Activated naive CD4-positive, alpha-beta T cell treated with anti-CD3 and anti-CD28 coated beads for 36 hours (primary cell): ENCODE measurements around the gene VASN. TPM values are rescaled to one million over a fixed set of nuclear protein-coding genes. Genes with fewer than 3 reads are reported as not detected.
A peak's percentile ranks its signal among the peaks of the same experiment; 100 is the strongest.

Experiments used
- CTCF ChIA-PET: fragments of 350-600 bp; sonication (Branson Sonifier 250); formaldehyde crosslinking; loops from one replicate; lab custom pipeline; 2021; ENCODE audit warnings: antibody characterized with exemption; lab: Charles Lee
- DNase-seq: peaks from one replicate; pipeline ENCODE4 v3.0.0-alpha.2; 2020
- H3K27ac Mint-ChIP-seq: one replicate; pipeline ENCODE4 v1.8.0; 2021; ENCODE audit warnings: mild to moderate bottlenecking, mixed read lengths
- H3K27me3 Mint-ChIP-seq: one replicate; pipeline ENCODE4 v1.8.0; 2021; ENCODE audit warnings: low read depth, mixed read lengths
- H3K36me3 Mint-ChIP-seq: one replicate; pipeline ENCODE4 v1.8.0; 2021; ENCODE audit warnings: low read depth, mixed read lengths
- H3K4me1 Mint-ChIP-seq: one replicate; pipeline ENCODE4 v1.8.0; 2021; ENCODE audit warnings: low read depth, mixed read lengths
- H3K4me3 Mint-ChIP-seq: one replicate; pipeline ENCODE4 v1.8.0; 2021; ENCODE audit warnings: mild to moderate bottlenecking, moderate library complexity, mixed read lengths
- H3K9me3 Mint-ChIP-seq: one replicate; pipeline ENCODE4 v1.8.0; 2021; ENCODE audit warnings: mixed read lengths
- intact Hi-C: fragments of 100-400 bp; cut with micrococcal nuclease; formaldehyde crosslinking; loops from one replicate; pipeline ENCODE4 v1.15.1; 2023
- total RNA-seq, 2 experiments: library from RNA; stranded (reverse); gene quantifications; one replicate each; pipeline ENCODE4 v1.2.3, GENCODE V29; 2021

The VASN gene
- total RNA-seq = not detected

DNA sequence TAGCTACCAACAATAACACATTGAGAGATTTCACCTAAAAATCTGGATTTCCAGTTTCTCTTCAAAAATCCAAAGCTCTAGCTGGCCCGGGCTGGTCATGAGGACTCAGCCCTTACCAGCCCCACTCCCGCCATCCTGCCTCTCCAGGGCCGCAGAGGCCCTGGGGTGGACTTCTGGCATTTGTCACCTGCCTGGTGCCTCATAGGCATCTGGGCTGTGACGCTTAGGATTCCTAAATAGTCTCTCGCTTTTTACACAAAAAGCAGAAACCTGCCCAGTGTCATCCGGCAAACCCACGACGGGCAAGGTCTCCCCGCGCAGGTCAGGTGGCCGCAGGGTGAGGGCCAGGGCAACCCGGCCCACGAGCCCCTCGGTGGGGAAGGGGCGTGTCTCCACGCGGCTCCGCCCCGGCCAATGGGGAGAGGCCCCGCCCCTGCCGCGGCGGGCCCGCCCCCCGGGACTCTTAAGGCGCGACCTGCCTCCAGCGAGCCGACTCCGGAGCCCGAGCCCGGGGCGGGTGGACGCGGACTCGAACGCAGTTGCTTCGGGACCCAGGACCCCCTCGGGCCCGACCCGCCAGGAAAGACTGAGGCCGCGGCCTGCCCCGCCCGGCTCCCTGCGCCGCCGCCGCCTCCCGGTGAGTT lies at the start of gene VASN:
Gene VASN, plus strand, starts transcription at position 492 of the 644 bp plus-strand sequence. CDS start 9,030 bp downstream, outside the sequence.
- H3K9me3 Mint-ChIP-seq = no peaks in the 10 kb centered on the region
- DNase-seq = peak; percentile 58
- no peaks in the 10 kb centered on the region for H3K27me3 Mint-ChIP-seq
- no peak within 1 kb of the TSS for H3K27ac Mint-ChIP-seq
- intact Hi-C loops = loop anchor here (2.0 kb wide), 1 partner anchor 21 kb away; the partner anchor contains the start of gene PAM16
- CTCF ChIA-PET = interaction anchor here (1.0 to 1.1 kb wide), 2 partner anchors 12 to 40 kb away, joined by 3 read pairs; no protein-coding TSS in a partner anchor
- H3K4me3 Mint-ChIP-seq = peak within 1 kb of the TSS; percentile 64
- no peaks in the 10 kb centered on the region for H3K36me3 Mint-ChIP-seq
- H3K4me1 Mint-ChIP-seq = peaks cover 4% of the 10 kb centered on the region

DNA sequence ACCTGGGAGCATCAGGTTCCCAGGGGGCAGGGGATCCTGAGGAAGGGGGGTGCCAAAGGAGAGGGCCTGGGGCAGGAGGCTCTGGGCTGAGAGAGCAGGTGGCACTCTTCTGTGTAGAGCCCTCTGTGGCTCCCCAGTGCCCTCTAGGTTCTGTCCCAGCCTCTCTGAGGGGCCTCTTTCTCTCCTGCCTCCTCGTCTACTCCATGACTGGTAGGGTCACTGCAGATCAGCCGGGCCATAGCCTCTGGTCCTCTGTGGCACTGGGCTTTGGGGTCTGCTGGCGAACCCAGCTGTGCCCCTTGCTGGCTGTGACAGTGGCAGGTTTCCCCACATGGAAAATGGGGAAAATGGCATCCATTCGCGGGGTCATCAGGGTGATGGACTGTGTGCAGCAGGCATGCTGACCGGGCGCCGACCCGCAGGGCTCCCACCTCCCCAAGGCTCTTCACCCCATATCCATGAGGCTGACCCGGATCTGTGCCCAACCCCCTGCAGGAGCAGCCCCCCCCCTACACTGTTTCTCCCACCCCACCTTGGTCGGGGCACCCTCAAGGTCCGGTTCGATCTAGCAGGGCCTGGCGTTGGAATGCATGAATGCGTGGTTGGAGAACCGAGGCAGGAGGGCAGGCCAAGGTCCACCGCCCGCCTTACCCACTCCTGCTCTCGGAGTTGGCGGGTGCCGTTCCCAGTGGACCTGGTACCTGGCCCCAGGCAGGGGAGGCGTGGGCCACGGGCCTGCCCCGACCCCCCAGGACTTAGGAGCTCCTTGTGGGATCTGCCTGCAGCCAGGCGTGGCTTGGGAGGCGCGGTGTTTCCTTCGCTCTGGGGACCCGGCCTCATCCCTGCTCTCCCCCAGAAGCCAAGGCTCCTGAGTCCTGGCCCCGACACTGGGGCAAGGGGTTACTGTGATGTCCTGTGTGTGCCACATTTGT lies 49.3 kb upstream of the VASN start:
- Mint-ChIP-seq H3K27ac (no peak overlapping the region), H3K27me3 (no peaks in the 10 kb centered on the region), H3K4me1 (no peaks in the 10 kb centered on the region), H3K9me3 (no peaks in the 10 kb centered on the region), H3K36me3 (no peaks in the 10 kb centered on the region), H3K4me3 (no peak overlapping the region)
- intact Hi-C loops = loop anchor here (10.0 kb wide), 1 partner anchor 338 kb away; no protein-coding TSS in a partner anchor
- CTCF ChIA-PET = no interaction called here
- DNase-seq = no peak

DNA sequence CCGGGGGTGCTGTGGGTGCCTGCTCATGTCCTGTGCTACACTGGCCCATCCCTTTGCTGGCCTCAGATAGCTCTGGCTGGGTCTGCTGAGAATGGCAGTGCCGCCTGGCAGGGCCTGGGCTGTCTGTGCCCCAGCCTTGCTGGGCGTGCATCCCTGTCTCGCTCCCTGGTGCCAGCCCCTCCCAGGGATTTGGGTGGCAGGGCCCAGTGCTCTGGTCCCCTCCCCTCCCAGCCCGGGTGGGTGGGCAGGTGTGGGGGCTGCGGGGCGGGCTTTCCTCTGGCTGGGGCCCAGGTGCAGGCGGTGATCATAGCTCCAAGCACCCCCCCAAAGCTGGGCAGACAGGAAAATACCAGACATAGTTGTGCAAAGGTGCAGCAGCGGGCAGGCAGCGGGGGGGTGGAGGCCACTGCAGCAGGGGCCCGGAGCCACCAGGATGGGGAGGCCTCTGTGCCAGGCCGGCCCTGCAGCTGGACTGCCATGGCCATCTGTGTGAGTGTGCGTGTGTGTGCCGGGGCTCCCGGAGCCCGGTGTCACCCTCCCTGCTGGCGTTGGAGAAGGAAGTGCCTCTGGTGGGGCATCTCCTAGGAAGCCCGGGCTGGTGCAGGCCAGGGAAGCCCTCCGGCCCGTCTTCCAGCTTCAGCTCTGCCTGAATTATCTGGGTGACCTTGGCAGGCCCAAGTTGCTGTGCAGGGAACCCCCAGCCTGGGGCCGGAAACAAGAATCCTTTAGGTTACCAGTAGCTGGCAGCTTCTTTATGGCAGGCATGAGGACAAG lies 48.4 kb upstream of the VASN start:
- CTCF ChIA-PET = interaction anchor here (0.6 kb wide), 1 partner anchor 126 kb away, joined by 3 read pairs; no protein-coding TSS in a partner anchor
- Mint-ChIP-seq H3K27ac (no peak overlapping the region), H3K4me3 (no peak overlapping the region)

DNA sequence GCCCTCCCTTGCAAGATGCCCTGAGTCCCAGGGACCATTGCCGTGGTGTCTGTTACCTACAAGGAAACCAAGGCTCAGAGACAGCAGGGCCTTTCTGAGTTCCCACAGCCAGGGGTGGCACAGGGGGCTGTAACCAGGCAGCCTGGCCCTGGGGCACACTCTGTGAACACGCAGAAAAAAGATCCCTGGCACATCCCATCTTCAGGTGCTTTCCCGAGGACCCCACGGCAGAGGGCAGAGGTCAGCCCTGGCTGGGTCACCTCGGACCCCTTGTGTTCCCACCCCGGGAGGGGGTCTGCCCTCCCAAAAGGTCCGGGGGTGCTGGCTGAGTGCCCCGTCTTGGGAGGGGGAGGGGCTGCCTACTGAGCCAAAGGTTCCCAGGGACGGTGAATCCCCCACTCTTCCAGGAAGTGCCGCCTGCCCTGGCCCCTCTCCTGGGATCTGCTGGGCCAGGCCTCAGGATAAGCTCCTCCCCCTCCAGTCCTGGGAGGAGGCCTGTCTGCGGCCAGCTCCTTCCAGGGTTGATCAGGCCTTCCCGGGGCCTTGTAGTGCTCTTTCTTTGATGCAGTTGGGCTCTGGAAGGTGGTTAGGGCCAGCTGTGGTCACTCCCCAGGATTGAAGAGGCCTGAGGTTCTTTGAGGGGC lies 47.7 kb upstream of the VASN start:
- Mint-ChIP-seq H3K36me3 (no peaks in the 10 kb centered on the region), H3K4me1 (peaks cover 4% of the 10 kb centered on the region), H3K27me3 (no peaks in the 10 kb centered on the region), H3K27ac (no peak overlapping the region), H3K4me3 (no peak overlapping the region), H3K9me3 (no peaks in the 10 kb centered on the region)
- DNase-seq = no peak
- CTCF ChIA-PET = interaction anchor here (0.6 kb wide), 1 partner anchor 126 kb away, joined by 3 read pairs; no protein-coding TSS in a partner anchor
- intact Hi-C loops = loop anchor here (10.0 kb wide), 1 partner anchor 339 kb away; no protein-coding TSS in a partner anchor

More for the DNA sequence above, 48.4 kb upstream of the VASN start:
- peaks cover 2% of the 10 kb centered on the region for H3K4me1 Mint-ChIP-seq
- intact Hi-C loops = loop anchor here (10.0 kb wide), 1 partner anchor 338 kb away; no protein-coding TSS in a partner anchor
- H3K27me3 Mint-ChIP-seq = no peaks in the 10 kb centered on the region
- no peaks in the 10 kb centered on the region for H3K9me3 Mint-ChIP-seq
- DNase-seq = no peak
- H3K36me3 Mint-ChIP-seq = no peaks in the 10 kb centered on the region

DNA sequence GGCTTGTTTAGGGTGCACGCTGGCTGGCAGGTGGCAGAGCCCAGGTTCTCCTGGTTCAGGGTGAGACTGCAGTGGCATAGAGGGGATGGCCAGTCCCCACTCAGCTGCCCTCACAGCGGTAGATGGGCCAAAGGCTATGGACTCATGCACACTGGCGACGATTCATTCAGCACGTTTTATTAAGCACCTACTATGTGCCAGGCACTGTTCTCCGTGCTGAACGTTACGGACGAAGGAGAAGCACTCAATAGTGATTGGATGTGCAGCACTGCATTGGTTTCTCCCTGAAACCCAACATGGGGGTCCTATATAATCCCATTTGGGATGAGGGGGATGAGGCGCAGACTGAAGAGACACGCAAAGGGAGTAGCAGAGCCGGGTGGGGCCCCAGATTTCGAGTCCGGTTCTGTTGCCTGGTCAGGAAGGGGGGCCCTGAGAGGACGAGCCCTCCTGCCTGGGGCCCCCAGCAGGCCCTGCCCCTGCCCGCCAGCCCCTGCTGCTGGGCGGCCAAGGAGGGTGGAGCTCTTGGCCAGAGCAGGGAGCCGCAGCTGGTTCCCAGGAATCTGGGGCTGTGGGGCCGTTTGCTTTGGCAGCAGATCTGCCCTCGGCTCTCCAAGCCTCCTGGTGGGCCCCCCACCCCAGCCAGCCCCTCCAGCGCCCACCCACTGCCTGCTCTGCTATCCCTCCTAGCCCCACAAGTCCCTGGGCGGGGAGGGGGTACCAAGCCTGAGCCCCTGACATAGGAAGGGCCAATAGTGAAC lies 47.0 kb upstream of the VASN start:
- H3K27me3 Mint-ChIP-seq = no peaks in the 10 kb centered on the region
- intact Hi-C loops = loop anchor here (5.0 to 10.0 kb wide), 2 partner anchors 52 to 340 kb away; partner anchors contain the start of gene TFAP4
- H3K4me3 Mint-ChIP-seq = no peak overlapping the region
- CTCF ChIA-PET = no interaction called here
- no peak overlapping the region for H3K27ac Mint-ChIP-seq
- peaks cover 4% of the 10 kb centered on the region for H3K4me1 Mint-ChIP-seq
- no peaks in the 10 kb centered on the region for H3K9me3 Mint-ChIP-seq
- no peak for DNase-seq
- H3K36me3 Mint-ChIP-seq = no peaks in the 10 kb centered on the region

DNA sequence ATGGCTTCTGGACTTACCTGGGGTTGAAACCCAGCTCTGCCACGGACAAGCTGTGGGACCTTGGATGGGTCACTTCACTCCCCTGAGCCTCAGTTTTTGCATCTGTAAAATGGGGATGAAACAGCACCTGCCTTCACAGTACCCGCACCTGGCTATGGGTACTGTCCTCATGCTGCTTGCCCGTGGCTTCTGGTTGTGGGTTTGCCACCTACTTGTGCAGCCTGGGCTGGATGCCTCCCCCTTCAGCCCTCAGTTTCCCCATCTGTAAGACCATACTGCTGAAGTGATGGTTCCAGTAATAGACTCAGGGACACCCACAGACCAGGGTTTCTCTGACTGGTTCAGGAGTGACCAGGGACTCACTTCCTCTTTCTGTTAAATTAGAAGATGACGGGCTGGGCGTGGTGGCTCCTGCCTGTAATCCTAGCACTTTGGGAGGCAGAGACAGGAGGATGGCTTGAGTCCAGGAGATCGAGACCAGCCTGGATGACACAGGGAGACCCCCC lies 46.3 kb upstream of the VASN start:
- CTCF ChIA-PET = no interaction called here
- Mint-ChIP-seq H3K4me3 (no peak overlapping the region), H3K9me3 (no peaks in the 10 kb centered on the region), H3K27ac (no peak overlapping the region), H3K4me1 (peaks cover 4% of the 10 kb centered on the region), H3K27me3 (no peaks in the 10 kb centered on the region), H3K36me3 (no peaks in the 10 kb centered on the region)
- intact Hi-C loops = loop anchor here (5.0 to 10.0 kb wide), 2 partner anchors 53 to 341 kb away; partner anchors contain the start of gene TFAP4
- no peak for DNase-seq

DNA sequence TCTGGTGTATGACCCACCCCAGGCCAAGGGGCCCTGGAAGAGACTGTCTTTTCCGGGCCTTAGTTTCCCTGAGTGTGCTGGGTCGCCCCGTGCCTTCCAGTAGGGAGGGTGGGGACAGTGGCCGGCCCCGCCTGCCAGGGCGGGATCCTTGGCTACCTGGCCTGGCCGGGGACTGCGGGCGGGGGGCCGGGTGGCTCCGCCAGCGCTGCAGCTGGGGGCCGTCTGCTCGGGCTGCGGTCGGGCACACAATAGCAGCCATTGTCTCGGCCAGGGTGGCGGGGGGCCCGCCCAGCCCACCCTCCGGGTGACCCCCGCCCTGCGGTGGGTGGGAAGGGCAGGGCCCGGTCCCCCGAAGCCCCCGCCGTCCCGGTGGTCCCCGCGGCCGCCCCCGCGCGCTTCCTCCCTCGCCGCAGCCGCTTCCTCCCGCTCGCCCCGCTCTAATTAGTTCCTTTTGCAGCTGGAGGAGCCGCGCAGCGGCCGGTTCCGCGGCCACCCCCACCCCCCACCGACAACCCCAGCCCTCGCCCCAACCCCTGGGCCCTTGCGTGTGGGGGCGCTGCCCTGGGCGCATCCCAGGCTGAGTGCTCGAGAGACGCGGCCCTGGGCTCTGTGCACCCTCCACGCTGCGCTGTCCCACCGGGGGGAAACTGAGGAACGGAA lies 44.1 kb upstream of the VASN start:
- no peak for DNase-seq
- intact Hi-C loops = loop anchor here (5.0 to 10.0 kb wide), 2 partner anchors 55 to 343 kb away; partner anchors contain the start of gene TFAP4
- H3K9me3 Mint-ChIP-seq = no peaks in the 10 kb centered on the region
- peak overlapping the region; percentile 49 for H3K4me3 Mint-ChIP-seq
- H3K27ac Mint-ChIP-seq = no peak overlapping the region
- no peaks in the 10 kb centered on the region for H3K27me3 Mint-ChIP-seq
- H3K36me3 Mint-ChIP-seq = no peaks in the 10 kb centered on the region
- CTCF ChIA-PET = interaction anchor here (0.6 to 9.2 kb wide), 13 partner anchors 10 to 75 kb away, joined by 3 to 80 read pairs (median 5); partner anchors contain the start of gene TFAP4
- H3K4me1 Mint-ChIP-seq = peaks cover 4% of the 10 kb centered on the region

DNA sequence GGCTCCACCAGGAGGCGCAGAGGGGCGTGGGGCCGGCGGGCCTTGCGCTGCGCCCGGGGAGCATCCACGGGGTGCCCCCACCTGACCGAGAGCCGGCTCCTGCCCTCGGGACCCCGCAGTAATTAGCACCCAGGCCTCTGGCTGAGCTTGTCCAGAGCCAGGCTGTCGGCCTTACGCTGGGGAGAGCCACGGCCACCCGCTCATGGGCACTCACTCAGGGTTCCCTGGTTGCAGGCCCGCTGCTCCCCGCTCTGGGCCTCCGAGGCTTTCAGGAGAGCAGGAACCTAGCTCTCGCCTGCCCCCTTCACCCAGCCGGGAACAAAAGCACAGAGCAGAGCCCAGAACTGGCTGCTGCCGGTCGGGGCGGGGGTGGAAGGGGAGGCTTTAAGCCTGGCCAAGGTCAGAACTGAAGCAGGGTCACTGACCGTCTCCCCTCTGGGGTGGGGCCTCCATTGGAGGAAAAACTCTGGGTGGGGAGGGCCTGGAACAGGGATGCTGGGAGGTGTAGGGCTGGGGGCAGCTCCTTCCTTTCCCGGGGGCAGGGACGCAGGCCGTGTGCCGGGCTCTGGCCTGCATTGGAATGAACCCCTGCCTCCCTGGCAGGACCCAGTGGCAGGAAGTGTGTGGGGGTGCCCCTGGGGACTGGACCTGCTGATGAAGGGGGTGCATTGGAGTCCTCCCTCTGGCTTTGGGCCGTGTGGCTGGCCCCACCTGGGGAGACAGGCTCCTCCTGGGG lies 43.4 kb upstream of the VASN start:
- H3K9me3 Mint-ChIP-seq = no peaks in the 10 kb centered on the region
- peak overlapping the region; percentile 49 for H3K4me3 Mint-ChIP-seq
- CTCF ChIA-PET = interaction anchor here (0.6 to 9.2 kb wide), 12 partner anchors 16 to 74 kb away, joined by 3 to 80 read pairs (median 5); partner anchors contain the start of gene TFAP4
- H3K27ac Mint-ChIP-seq = no peak overlapping the region
- H3K27me3 Mint-ChIP-seq = no peaks in the 10 kb centered on the region
- peaks cover 4% of the 10 kb centered on the region for H3K4me1 Mint-ChIP-seq
- peak; percentile 81 for DNase-seq
- no peaks in the 10 kb centered on the region for H3K36me3 Mint-ChIP-seq
- intact Hi-C loops = loop anchor here (5.0 to 10.0 kb wide), 2 partner anchors 56 to 343 kb away; partner anchors contain the start of gene TFAP4

DNA sequence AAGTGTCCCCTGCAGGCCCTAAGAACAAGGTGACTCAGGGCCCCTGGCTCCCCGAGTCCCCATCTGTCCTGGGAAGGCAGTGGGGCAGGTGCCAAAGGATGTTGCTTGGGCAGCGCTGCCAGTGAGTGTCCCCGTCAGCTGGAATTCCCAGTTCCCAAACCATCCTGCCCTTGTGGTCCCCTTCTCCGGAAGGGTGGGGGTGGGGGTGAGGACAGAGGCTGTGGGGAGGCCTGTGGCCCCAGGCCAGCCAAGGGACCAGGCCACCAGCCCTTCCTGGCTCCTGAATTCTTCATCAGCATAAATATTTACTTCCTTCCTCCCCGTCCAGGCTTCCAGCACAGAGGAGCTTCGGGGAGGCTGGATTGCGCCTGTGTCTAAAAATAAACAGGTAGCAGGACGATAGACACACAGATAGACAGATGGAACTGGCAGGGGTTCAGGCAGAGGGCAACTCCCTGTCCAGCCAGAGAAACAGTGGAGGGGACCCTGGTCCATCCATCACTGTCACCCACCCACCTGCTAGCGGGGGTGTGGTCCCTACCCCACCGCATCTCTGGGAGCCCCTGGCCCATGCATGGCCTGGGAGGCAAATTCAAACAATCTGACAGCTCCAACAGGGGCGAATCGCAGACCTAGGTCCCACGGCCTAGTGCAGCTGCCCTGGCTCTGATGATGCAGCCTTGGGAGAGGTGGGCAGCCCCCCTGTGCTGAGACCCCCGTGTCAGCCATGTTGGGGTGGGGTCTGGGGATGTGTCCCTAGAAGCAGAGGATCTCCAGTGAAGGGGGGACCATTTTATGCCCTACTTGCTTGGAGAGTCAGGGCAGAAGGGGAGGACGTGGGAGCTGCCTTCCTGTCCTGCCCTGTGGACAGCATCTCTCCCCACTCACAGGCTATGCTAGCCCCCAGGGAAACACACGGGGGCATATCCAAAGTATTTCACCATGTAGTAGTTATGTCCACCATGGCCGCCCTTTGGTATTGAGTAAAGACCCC lies 42.6 kb upstream of the VASN start:
- H3K4me3 Mint-ChIP-seq = no peak overlapping the region
- peaks cover 4% of the 10 kb centered on the region for H3K4me1 Mint-ChIP-seq
- no peak for DNase-seq
- intact Hi-C loops = loop anchor here (5.0 to 10.0 kb wide), 2 partner anchors 57 to 344 kb away; partner anchors contain the start of gene TFAP4
- H3K27ac Mint-ChIP-seq = no peak overlapping the region
- no peaks in the 10 kb centered on the region for H3K9me3 Mint-ChIP-seq
- H3K27me3 Mint-ChIP-seq = no peaks in the 10 kb centered on the region
- CTCF ChIA-PET = interaction anchor here (0.5 to 9.2 kb wide), 17 partner anchors 10 to 77 kb away, joined by 3 to 80 read pairs (median 5); partner anchors contain the start of gene TFAP4
- H3K36me3 Mint-ChIP-seq = no peaks in the 10 kb centered on the region
